OCI-LY1 (cell line): ENCODE results near the gene KCTD3.

Source experiments
- CTCF ChIP-seq: fragments of 200-600 bp; sonication (generic), shearing (Covaris generic); IDR thresholded peaks from 2 replicates; pipeline ENCODE4 v1.5.1; 2017; ENCODE audit warnings: mild to moderate bottlenecking, antibody characterized with exemption, low read length, moderate library complexity, mixed read lengths
- EZH2 ChIP-seq: fragments of 200-600 bp; sonication (generic), shearing (Covaris generic); IDR thresholded peaks from 2 replicates; pipeline ENCODE4 v1.8.0; 2017; ENCODE audit warnings: borderline replicate concordance, mixed run types, mild to moderate bottlenecking, antibody characterized with exemption, low read length, moderate library complexity, mixed read lengths

- no peak for TF ChIP-seq CTCF
- no peak for TF ChIP-seq EZH2
Measured at GRCh38 chr1:215660259-215660658, 93.2 kb downstream of the KCTD3 start.
